ENCODE data around the gene MAP6.

DNA sequence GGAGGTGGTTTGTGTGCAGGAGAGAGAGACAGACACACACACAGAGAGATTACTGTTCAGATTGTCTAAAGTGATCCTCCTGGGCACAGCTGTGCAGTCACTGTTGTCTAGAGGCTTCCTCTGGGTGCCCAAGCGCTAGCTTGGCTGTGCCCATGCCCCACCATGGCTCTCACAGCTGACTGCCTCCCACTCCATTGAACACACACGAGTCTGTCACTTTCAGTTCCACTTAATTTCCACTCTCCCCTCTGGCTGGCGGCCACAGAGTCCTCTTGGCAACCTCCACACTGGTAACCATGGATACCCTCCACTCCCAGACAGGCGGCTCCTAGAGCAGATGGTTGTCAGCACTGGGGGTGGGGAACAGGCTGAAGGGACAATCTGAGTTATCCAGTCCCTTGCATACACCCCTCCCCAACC lies 29.1 kb downstream of the MAP6 start:
- TF ChIP-seq CTCF (IDR thresholded peaks at IDR 0.05; ENCODE audit: low read depth, low read length) (no peak), POLR2A (IDR thresholded peaks at IDR 0.05; ENCODE audit: extremely low read depth, insufficient read length) (no peak)

All from NB4 (cell line).